ENCODE measurements around the gene ANKS3. TPM values are rescaled to one million over a fixed set of nuclear protein-coding genes. Genes with fewer than 3 reads are reported as not detected.

The ANKS3 gene
- total RNA-seq, 1 donor = 22.0 TPM

DNA sequence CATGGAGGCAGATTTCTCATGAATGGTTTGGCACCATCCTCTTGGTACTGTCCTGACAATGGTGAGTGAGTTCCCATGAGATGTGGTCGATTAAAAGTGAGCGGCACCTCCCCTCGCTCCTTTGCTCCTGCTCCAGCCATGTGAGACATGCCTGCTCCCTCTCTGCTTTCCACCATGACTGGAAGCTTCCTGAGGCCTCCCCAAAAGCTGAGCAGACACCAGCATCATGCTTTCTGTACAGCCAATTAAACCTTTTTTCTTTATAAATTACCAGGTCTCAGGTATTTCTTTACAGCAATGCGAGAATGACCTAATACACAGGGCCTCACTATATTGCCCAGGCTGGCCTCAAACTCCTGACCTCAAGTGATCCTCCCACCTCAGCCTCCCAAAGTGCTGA, 20.8 kb upstream of the ANKS3 start:
- TF ChIP-seq, protein P1, sequence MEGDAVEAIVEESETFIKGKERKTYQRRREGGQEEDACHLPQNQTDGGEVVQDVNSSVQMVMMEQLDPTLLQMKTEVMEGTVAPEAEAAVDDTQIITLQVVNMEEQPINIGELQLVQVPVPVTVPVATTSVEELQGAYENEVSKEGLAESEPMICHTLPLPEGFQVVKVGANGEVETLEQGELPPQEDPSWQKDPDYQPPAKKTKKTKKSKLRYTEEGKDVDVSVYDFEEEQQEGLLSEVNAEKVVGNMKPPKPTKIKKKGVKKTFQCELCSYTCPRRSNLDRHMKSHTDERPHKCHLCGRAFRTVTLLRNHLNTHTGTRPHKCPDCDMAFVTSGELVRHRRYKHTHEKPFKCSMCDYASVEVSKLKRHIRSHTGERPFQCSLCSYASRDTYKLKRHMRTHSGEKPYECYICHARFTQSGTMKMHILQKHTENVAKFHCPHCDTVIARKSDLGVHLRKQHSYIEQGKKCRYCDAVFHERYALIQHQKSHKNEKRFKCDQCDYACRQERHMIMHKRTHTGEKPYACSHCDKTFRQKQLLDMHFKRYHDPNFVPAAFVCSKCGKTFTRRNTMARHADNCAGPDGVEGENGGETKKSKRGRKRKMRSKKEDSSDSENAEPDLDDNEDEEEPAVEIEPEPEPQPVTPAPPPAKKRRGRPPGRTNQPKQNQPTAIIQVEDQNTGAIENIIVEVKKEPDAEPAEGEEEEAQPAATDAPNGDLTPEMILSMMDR (IDR thresholded peaks at IDR 0.05; ENCODE audit: insufficient read depth, low read length) = no peak
- H3K4me3 ChIP-seq (ENCODE audit: low read depth, low read length) = no peak overlapping the region
- DNase-seq (ENCODE audit: low read depth) = no peak

DNA sequence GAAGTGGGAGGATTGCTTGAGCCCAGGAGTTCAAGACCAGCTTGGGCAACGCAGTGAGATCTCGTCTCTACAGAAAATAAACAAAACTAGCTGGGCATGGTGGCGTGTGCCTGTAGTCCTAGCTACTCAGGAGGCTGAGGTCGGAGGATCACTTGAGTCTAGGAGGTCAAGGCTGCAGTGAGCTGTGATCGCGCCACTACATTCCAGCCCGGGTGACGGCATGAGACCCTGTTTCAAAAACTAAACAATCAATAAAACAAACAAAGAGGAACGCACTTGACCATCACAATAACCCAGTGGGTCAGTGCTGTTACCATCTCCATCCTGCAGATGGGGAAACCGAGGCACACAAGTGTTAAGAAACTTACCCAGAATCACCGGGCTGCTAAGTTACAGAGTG, 19.2 kb upstream of the ANKS3 start:
- no peak overlapping the region for H3K4me3 ChIP-seq (ENCODE audit: low read depth, low read length)
- no peak for DNase-seq (ENCODE audit: low read depth)
- TF ChIP-seq, protein P1 (IDR thresholded peaks at IDR 0.05; ENCODE audit: insufficient read depth, low read length) = no peak

DNA sequence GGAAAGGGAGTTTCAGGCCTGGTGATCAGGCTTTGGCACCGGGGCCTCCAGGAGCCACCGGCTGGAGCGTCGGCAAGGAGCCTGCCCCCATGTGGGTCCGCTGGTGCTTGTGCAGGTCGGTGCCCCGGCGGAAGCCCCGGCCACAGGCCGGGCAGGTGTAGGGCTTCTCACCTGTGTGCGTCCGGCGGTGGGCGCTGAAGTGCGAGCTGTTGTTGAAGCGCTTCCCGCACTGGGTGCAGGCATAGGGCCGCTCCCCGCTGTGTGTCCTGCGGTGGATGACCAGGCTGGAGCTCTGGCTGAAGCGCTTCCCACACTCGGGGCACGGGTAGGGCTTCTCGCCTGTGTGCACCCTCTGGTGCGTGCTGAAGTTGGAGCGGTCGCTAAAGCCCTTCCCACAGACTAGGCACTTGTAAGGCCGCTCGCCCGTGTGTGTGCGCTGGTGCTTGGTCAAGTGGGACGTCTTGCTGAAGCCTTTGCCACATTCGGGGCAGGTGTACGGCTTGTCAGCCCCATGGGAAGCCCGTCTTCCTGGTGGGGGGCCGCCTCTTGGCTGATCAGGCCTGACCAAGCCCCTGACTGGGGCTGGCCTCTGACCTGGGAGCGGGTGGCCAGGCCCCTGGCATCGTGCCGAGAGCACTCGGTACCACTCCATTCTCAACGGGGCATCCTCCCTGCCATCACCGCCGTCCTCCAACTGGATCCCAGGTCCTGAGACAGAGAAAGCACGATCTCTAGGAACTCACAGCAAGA, 18.5 kb upstream of the ANKS3 start:
- DNase-seq (ENCODE audit: low read depth) = no peak
- no peak overlapping the region for H3K4me3 ChIP-seq (ENCODE audit: low read depth, low read length)
- TF ChIP-seq, protein P1 (IDR thresholded peaks at IDR 0.05; ENCODE audit: insufficient read depth, low read length) = no peak

DNA sequence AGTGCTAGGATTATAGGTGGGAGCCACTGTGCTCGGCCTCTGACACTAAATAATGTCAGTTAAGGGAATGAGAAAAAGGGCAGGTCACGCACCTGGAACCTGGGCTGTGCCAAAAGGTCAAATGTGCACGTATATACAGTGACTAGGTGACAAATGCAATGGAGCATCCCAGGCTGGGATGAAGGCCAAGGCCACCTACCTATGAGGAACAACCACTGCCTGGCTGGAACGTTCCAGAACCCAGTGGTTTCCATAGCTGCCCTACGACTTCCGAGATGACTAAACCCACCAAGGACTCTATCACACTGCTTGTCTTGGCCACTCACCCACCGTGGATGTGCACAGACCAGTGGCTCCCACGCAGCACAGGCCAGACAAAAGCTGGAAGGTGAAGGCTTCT, 16.8 kb upstream of the ANKS3 start:
- TF ChIP-seq, protein P1 (IDR thresholded peaks at IDR 0.05; ENCODE audit: insufficient read depth, low read length) = no peak
- DNase-seq (ENCODE audit: low read depth) = no peak
- no peak overlapping the region for H3K4me3 ChIP-seq (ENCODE audit: low read depth, low read length)

DNA sequence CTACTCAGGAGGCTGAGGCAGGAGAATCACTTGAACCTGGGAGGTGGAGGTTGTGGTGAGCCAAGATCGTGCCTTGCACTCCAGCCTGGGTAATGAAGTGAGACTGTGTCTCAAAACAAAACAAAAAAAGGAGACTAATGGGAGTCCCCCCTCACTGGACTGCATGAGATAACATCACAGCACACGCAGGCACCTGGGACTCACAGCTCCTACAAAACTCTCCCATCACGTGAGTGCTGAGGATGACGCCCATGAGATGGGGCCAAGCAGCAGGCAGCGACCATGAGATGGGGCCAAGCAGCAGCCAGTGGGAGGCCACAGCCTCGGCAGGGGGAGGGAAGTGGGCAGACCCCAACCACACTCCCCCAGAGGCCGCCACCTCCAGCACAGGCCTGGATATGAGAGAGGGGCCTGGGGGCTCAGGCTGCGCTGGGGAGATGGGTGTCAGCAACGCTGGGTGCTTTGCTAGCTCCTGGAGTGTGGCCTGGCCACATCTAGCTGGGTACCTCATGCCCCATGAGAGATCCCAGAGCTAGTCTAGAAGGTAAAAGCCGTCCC, 15.7 kb upstream of the ANKS3 start:
- no peak for DNase-seq (ENCODE audit: low read depth)
- no peak overlapping the region for H3K4me3 ChIP-seq (ENCODE audit: low read depth, low read length)

DNA sequence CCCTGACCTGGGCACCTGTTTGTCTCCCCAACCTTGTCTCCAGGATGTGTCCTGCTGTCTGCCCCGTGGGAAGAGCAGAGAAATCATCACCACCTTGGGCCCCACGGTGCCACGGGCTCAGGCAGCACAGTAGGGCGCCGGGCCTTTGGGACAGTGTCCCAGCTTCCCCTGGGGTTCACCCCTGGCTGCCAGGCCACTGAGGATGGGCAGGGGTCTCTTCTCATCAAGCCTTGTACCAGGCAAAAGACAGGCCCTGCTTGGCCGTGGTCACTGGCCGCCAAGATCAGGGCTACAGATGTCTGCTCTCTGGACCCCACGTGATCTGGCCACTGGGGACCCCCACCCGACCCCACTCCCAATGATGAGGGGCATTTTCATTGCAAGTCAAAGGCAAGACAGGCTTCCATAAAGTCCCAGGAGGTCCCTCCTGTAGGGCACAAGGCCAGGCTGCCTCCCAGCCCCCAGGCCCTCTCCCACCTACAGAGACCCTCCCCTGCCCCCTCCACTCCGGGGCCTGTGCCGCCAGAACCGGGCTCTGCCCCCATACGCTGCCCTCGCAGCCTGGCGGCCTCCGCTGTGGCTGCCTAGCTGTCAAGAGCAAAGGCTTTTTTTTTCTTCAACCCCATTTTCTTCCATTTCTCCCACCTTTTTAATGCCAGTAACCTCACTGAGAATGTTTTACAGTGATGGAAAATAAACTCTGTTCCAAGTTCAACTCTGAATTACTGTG, 14.8 kb upstream of the ANKS3 start:
- DNase-seq (ENCODE audit: low read depth) = no peak
- no peak overlapping the region for H3K4me3 ChIP-seq (ENCODE audit: low read depth, low read length)
- TF ChIP-seq, protein P1 (IDR thresholded peaks at IDR 0.05; ENCODE audit: insufficient read depth, low read length) = no peak

More for the DNA sequence above, 15.7 kb upstream of the ANKS3 start:
- TF ChIP-seq, protein P1 (IDR thresholded peaks at IDR 0.05; ENCODE audit: insufficient read depth, low read length) = no peak
